ENCODE results near the gene SMC6. TPM values are rescaled to one million over a fixed set of nuclear protein-coding genes. Genes with fewer than 3 reads are reported as not detected.

The SMC6 gene
- polyA plus RNA-seq, 1 donor, result 49.2 TPM

DNA sequence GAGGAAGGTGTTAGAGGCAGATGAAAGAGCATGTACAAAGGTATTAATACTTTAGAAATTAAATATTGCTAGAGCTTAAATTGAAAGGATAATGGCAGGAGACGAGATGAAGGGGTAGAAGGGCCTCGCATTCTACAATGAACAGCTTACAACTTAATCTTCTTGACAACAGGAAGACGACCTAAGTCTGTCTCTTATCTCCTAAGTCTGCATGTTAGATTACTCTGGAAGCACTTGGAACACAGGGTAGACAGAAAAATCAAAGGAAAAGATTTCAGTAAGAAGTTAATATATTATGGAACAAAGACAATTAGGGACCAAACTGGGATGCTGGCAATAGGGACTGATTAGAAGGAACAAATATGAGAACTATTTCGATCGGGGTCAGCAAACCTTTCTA is 34.9 kb downstream of the SMC6 start:
- no peak for DNase-seq

DNA sequence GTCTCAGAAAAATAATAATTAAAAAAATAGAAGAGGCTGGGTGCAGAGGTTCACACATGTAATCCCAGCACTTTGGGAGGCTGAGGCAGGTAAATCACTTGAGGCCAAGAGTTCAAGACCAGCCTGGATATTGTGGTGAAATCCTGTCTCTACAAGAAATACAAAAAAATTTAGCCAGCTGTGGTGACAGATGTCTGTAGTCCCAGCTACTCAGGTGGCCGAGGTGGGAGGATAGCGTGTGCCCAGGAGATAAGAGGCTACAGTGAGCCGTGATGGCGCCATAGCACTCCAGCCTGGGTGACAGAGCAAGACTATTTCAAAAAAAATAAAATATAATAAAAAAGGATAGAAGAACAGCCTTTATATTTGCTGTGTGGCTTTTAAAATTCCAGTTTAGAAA is 35.9 kb downstream of the SMC6 start:
- no peak for DNase-seq

DNA sequence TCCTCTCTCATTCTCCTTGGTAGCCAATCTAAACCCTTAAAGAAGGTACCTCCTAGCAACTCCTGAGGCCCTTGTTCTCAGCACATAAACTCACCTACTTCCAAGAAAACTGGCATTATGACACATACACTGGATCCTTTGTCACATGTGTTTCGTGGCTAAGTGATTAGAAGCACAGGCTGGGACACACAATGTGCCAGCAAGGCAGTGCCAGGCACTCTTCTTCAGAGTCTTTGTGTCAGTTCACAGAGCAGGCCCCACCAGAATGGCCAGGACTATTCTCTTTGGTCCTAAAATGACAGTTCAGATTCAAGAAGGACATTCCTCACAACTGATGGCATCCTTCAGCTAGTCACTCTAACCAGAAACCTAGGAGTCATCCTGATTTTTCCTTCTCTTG is 40.3 kb downstream of the SMC6 start:
- DNase-seq, result no peak

DNA sequence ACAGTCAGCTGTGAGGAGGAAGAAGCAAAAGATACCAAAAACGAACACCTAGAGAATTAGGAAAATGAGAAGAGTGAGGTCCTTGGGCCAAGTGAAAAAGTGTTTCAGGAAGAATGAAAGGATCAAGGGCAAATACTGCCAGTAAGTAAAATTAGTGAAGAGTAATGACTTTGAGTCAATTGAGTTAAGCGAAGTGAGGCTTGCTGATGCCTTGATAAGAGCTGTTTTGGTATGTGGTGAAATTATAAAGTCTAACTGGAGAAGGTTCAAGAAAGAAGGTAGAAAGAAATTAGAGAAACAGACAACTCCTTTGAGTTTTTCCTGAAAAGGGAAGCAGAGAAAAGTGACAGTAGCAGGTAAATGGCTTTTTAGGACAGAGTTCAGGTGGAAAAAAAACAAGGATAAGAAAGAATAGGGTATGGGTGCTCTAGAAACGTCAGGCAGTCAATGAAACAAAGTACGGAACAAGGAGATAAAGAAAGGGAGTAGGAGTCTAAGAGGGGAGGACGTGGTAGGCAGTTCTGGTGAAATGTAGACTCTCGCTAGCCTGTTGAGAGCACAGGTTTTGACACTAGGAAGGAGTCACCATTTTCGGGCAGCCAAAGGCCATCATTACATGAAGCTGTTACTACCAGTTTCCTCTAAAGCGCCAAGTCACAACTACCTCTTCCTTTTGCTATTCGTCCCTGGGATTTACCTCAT is 42.9 kb downstream of the SMC6 start:
- no peak for DNase-seq

DNA sequence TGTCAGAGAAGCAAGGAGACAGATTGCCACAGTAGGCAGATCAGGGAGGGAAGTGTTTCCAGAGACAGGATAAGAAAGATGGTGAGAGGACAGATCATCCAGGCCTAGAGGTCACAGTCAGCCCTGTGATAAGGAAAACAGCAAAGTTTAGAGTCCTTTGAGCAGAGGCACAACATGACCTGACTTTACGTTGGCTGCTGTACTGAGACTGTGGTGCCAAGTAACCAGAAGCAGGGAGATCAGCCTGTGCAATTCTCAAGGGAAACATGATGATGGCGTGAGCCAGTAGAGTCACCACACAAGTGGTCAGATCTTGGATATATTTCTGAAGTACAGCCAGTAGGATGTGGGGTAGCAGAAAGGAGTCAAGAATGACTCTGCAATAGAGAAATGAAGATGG is 43.7 kb downstream of the SMC6 start:
- no peak for DNase-seq

DNA sequence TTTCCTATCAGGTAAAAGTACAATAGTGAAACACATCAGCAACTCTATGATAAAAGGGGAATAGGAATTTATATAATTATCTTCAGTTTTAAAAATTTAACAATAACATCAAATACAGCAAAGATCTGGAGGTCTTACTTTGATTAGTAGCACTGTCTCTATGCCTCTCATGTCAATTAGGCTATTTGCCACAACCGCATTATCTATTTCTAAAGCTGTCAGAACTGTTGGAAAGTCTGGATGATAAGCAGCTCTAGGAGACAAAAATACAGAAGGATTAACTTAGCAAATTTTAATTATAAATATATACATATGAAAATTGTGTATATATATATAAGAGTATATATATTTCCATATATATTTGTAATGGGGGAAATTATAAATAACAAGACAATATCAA is 45.1 kb downstream of the SMC6 start:
- DNase-seq, result no peak

DNA sequence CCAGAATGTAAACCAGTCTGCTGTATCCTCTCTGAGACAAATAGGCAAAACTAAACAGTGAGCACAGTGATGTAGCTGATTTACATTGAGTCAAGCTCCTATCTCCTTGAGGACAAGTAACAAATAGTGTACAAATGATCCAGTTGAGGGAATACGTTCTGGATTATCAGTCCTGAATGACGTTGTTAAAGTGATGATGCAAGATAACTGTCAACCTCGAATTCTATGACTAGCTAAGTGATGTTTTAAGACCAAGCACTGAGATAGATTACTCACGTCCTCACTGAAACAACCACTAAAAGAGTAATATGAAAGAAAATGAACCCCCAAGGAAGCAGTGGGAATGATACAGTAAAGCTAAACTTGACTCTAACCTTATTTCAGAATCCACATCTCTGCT is 46.8 kb downstream of the SMC6 start:
- DNase-seq, result no peak

DNA sequence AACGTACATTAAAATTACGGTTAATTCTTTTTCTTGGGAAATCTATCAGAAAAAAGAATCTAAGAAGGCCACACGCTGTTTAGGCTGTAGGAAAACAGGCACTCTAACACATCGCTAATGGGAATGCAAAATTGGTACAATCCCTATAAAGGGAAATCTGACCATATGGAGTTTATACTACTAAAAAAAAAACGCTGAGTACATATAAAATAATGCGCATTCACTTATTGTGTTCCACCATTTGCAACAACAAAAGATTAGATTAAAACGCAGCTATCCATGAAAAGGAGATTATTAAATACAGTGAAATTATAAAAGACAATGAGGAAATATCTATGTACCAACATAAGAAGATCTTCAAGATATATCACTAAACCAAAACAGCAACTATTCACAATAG is 62.8 kb downstream of the SMC6 start:
- no peak for DNase-seq

DNA sequence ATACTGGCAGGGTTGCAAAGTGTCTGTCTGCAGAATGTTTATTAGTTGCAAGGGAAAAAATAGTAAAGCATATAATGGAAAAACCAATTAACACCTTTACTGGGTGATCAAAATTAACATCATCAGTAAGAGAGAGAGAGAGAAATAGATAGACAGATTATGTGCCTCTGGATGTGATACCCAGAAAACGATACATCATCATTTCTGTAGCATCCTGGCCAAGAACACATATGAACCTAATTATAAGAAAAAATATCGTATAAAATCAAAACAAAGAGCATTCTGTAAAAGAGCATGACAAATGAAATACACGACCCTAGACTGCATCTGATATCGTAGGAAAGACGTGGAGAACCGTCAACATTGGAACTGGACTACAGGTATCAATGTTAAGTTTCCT is 64.6 kb downstream of the SMC6 start:
- no peak for DNase-seq

DNA sequence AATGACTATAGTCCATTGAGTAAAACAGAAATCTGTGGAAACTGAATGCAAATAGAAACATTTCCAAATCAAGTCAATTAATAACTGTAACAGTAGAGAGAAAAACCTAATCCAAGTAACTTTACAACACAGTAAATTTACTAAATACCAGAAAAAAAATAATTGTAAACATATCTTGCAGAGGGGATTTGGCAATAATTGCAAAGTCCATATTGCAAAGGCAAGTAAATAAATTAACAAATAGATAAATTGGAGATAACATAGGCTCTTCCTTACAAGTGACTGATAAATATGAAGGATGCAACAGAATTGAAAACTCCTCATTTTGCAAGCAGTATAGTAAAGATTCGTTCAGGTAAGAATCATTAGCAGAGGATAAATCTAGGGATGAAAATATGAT is 65.0 kb downstream of the SMC6 start:
- DNase-seq, result no peak

DNA sequence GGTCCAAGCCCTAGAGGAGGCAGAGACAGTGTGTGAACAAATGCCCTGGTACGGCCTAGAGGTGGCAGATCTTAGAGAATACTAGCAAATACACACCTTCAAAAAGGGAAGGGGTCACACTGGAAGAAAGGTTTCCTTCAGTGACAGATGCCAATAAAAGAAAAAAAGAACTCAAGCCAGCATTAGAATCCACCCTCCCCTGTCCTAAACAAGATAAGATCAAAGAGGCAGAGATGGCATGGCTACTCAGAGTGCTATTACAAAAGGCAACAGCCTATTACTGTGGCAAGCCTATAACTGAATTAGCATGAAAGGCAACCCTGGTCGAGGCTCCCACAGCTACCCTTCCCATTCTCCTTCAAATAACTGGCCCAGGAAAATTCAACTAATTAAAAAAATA is 69.6 kb downstream of the SMC6 start:
- no peak for DNase-seq

DNA sequence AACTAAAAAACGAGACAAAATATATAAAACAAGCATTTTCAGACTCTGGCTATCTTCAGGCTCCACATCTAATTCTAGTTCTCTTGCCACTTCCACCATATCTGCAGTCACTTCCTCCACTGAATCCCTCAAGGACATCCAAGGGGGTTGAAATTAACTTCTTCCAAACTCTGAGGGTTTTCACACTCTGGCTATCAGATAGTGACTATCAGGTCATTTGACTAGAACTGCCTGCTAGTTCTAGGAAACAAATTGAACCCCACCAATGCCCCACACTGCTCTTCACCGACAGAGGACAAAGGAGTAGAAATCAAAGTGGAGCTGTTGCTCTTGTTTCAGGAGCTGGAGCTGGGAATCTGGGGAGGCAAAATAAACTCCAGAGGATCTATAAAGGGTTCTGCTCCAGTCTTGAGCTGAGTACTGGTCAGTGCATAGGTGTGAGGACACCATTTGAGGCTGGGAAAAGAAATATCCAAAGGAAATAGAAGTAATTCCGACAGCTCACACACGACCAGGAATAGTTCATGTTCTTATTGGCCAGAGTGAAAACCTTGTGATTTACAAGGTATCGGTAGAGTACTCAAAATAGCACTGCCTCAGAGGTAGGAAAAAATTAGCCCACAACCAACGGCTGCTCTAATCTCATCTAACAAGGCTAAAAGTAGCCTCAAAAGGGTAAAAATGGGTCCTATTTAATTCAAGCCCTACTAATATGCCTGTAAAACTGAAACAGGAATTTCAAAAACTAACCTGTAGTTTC is 71.3 kb downstream of the SMC6 start:
- no peak for DNase-seq

DNA sequence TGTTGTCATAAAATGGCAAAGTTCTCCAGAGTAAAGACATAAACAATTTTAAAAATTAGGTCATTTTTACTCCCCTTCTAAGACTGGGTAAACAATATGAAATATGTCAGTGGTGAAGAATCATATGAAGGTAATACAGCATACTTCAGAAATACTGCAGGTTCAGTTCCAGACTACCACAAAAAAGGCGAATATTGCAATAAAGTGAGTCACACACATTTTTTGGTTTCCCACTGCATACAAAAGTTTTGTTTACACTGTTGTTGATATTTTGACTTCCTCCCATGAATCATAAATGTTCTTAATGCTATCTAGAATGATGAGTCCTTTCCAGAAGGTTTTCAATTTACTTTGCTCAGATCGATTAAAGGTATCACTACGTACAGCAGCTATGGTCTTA is 73.5 kb downstream of the SMC6 start:
- no peak for DNase-seq

DNA sequence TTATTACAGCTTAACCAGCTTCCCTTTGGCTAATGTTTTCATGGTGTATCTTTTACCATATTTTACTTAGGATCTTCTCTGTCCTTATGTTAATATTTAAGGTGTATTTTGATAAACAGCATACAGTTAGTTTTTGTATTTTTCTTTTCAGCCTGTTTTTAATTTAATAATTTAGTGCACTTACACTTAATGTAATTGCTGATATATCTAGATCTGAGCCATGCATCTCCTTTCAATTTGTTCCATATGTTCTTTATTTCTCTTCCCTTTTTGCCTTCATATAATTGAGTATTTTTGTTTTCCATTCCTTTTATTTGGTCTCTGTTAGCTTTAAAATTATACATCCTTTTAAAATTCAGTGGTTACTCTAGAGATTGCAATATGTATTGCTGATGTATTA is 78.8 kb downstream of the SMC6 start:
- no peak for DNase-seq

DNA sequence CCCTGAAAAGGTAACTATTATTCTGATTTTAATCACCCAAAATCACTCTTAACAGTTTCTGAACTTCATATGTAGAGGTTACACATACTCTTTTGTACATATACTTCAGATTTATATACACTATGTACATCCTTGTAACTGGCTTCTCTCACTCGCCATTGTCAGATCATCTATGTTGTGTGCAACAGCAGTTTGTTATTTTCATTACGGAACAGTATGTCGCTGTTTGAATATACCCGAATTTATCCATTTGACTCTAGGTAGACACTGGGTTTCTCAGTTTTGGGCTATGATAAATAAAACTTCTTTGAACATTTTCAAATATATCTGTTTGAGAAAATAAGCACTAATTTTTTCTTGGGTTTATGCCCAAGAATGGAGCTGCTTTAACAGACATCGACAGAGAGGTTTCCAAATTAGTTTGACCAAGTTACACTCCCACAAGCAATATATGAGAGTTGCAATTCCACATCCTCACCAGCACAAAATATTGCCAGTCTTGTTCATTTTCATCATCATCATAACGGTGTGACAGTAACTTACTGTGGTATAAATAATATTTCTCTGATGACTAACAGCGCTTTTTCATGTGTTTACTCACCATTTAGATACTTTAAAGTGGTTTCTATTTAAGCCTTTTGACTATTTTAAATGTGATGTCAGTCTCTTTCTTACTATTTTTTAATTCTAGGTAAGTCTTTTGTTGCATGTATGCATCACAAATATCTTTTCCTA is 80.9 kb downstream of the SMC6 start:
- DNase-seq, result no peak

DNA sequence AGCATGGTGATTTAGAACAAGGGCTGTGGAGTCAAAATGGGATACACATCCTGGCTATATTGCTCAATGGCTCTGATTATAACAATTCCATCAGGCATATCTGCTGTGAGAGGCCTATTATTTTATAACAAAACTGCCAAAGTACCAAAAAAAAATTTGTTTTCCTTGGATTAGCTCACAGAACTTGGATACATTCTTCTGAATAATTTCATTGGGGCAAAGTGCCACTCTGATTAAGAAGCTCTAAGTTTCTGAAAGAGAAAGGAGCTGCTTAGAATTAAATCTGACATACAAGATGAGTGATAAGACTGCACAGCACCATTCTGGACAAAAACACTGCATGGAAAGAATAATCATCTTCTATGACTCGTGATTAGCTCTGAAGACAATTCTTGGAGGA is 85.7 kb downstream of the SMC6 start:
- DNase-seq, result no peak

DNA sequence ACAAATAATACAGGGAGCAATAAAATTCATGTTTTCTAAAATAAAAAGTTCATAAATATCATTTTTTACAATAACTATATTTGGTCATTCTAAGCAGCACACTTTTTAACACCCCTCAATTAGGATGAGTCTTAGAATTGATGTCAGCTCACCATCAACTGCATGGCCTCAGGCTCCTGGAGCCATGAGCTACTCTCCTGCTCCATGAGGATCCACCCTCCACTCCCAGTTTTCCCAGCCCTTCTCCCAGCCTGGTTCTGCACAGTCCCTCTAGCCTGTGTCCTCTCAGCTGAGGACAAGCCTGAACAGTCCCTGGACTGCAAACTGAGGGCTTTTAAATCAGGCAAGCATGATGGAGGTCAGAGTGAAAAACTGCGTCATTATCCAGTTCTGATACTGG is 89.1 kb downstream of the SMC6 start:
- no peak for DNase-seq

DNA sequence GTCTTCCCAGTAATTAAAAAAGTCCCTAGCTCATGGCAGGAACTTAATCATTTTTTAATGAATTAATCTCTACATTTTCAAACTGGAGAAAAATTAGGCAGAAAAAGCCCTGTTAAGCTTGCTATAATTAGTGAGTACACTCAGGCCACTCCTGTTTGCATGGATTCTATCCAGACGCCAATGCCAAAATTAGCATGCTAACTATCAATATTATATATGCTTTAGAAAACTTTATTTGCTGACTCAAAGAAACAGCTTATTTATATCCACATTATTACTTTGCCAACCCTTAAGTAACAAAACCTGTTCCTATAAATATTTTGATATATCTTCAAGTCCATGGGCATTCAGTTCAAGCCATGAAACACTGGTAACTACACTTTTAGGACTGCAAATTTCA is 90.9 kb downstream of the SMC6 start:
- no peak for DNase-seq

DNA sequence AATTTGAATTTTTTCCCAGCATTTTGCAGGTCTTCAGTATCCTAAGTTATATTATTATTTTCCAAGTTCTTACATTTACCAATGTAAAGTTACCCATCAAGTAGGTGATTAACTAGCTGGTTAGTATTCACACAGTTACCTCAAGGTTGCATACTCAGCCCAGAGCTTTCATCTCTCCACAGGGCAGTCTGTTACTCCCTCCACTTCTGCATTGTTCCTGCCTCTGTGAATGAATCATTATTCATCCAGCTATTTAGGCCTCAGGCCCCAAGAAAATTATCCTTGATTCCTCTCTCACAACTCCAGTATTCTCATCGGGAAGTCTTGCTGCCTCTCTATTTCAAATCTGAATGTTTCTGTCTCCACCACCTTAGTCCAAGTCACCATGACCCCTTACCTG is 92.2 kb downstream of the SMC6 start:
- DNase-seq, result no peak

DNA sequence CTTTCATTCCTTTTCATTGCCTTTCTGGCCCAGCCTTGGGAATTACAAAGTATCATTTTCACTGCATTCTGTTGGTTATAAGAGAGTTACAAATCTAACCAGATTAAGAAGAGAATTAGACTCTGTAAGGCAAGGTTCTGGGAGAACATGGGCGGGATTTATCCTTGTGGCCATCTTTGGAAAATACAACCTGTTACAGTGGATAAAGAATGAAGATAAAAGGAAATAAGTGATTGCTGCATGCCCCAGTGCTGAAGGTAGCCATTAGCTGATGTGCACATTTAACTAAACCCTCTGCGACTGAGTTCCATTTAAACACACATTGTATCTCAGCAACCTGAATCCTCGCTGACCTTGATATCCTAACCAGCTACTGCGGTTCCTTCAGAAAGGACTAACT is 93.4 kb downstream of the SMC6 start:
- DNase-seq, result no peak

DNA sequence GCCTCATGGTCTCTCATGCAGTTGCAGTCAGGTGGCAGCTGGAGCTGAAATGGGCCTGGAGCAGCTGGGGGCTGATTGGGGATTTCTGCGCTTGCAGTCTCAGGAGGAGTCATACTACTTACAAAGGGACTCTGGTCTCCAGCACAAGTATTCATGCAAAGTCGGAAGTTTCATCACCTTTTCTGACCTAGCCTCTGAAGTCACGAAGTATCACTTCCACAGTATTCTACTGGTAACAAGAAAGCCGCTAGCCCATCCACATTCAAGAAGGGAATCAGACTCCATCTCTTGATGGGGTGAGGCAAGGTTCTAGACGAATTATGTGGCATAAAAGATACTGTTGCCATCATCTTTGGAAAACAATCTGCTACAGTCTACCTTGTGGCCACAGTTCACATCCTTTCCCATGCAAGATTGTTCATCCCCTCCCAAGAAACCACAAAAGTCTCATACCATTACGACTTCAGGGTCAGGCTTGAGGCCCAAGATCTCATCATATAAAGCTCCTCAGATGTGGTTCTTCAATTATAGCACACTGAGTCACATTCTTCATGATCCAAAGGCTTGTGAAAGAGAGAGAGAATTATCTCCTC is 95.3 kb downstream of the SMC6 start:
- DNase-seq, result no peak

DNA sequence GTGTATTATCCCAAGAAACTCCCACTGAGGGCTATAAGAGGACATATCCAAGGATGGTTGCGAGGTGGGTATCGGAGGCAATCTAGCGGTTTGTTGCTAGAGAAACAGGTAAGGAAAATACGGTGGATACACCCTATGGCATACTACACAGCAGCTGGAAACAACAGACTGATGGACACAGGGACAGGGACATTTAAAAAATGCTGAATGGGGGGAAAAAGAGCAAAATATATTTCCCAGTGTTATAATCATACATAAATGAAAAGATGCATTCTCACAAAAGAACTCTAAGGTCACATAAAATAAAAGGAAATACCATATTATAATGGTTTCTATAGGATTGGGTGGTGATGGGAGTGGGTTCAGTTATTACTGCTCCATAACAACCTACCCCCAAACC is 95.9 kb downstream of the SMC6 start:
- DNase-seq, result no peak

Data from left kidney (tissue), 2 donors.